Measurements from ENCODE around the gene DNER.
"Not testable (repeated sequence)": the region's sequence is repeated elsewhere in the genome, so short reads cannot be mapped to it uniquely, and the experiment has no call there.

Gene DNER

GRCh38 chr2:229392196-229392595 is 322.2 kb downstream of the DNER start:
- no peak for DNase-seq (ENCODE audit: low read depth)

GRCh38 chr2:229388731-229389130 is 325.6 kb downstream of the DNER start:
- DNase-seq (ENCODE audit: low read depth) = no peak

- no peak for DNase-seq (ENCODE audit: low read depth)
These were observed 326.5 kb downstream of the DNER start for GRCh38 chr2:229387866-229388265.

- no peak for DNase-seq (ENCODE audit: low read depth)
These were observed 334.2 kb downstream of the DNER start for GRCh38 chr2:229380101-229380625.

GRCh38 chr2:229378386-229378785 is 336.0 kb downstream of the DNER start:
- DNase-seq (ENCODE audit: low read depth) = peak; percentile 41

GRCh38 chr2:229376866-229377265 is 337.5 kb downstream of the DNER start:
- peak; percentile 74 for DNase-seq (ENCODE audit: low read depth)

- DNase-seq (ENCODE audit: low read depth) = no peak
These were observed 339.1 kb downstream of the DNER start for GRCh38 chr2:229375251-229375650.

GRCh38 chr2:229373311-229373710 is 341.0 kb downstream of the DNER start:
- not testable (repeated sequence) for DNase-seq (ENCODE audit: low read depth)

GRCh38 chr2:229372207-229372606 is 342.1 kb downstream of the DNER start:
- no peak for DNase-seq (ENCODE audit: low read depth)

- DNase-seq (ENCODE audit: low read depth) = no peak
These were observed 343.3 kb downstream of the DNER start for GRCh38 chr2:229371086-229371485.

GRCh38 chr2:229370509-229370908 is 343.8 kb downstream of the DNER start:
- DNase-seq (ENCODE audit: low read depth) = no peak

GRCh38 chr2:229363185-229363814 is 351.1 kb downstream of the DNER start:
- no peak for DNase-seq (ENCODE audit: low read depth)

GRCh38 chr2:229350883-229351282 is 363.5 kb downstream of the DNER start:
- no peak for DNase-seq (ENCODE audit: low read depth)

- DNase-seq (ENCODE audit: low read depth) = peak; percentile 53
These were observed 364.1 kb downstream of the DNER start for GRCh38 chr2:229350117-229350805.

- DNase-seq (ENCODE audit: low read depth) = peak; percentile 38
These were observed 366.2 kb downstream of the DNER start for GRCh38 chr2:229348128-229348527.

- DNase-seq (ENCODE audit: low read depth) = no peak
These were observed 367.4 kb downstream of the DNER start for GRCh38 chr2:229346816-229347540.

GRCh38 chr2:229344955-229345354 is 369.4 kb downstream of the DNER start:
- DNase-seq (ENCODE audit: low read depth) = no peak

GRCh38 chr2:229344151-229344551 is 370.2 kb downstream of the DNER start:
- peak; percentile 65 for DNase-seq (ENCODE audit: low read depth)

- no peak for DNase-seq (ENCODE audit: low read depth)
These were observed 370.7 kb downstream of the DNER start for GRCh38 chr2:229343661-229344060.

- peak; percentile 54 for DNase-seq (ENCODE audit: low read depth)
These were observed 372.0 kb downstream of the DNER start for GRCh38 chr2:229342376-229342775.

- DNase-seq (ENCODE audit: low read depth) = peak; percentile 77
These were observed 374.1 kb downstream of the DNER start for GRCh38 chr2:229340086-229340760.

GRCh38 chr2:229339618-229340017 is 374.7 kb downstream of the DNER start:
- DNase-seq (ENCODE audit: low read depth) = peak; percentile 80
